Fibroblast of pulmonary artery (primary cell): ENCODE measurements around the gene AREG.

Source experiments
- DNase-seq: peaks from one replicate; pipeline ENCODE4 v3.0.0-alpha.2; 2010; ENCODE audit warnings: low read depth
- H3K4me3 ChIP-seq: replicated peaks from 2 replicates; pipeline ENCODE4 v1.5.1; 2011; ENCODE audit warnings: low read depth, mild to moderate bottlenecking, control low read depth, low read length, moderate library complexity
- TF ChIP-seq, protein P1 (sequence below): IDR thresholded peaks from 2 replicates; pipeline ENCODE4 v1.5.1; 2011; ENCODE audit warnings: mild to moderate bottlenecking, control low read depth, low read length, inconsistent platforms; ENCODE audit errors: missing control alignments

The AREG gene

DNA sequence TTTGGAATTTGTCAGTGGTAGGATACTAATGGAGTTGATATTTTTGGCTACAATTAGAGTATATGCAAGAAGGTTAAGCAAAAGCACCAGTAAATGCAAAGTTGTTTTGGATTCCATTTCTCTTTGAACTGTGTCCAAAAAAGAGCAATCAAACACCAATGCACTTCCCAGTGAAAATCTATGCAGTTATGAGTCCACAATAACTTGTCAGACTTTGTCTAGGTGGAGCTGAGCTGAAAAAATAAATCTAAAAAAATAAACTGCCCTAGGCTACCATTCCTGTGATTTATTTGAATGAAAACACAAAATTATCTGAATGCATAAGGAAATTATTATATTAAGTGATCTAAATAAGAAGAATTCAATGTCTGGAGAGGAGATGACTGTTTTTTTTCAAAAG is 37.0 kb upstream of the AREG start:
- DNase-seq, result no peak
- TF ChIP-seq, protein P1, sequence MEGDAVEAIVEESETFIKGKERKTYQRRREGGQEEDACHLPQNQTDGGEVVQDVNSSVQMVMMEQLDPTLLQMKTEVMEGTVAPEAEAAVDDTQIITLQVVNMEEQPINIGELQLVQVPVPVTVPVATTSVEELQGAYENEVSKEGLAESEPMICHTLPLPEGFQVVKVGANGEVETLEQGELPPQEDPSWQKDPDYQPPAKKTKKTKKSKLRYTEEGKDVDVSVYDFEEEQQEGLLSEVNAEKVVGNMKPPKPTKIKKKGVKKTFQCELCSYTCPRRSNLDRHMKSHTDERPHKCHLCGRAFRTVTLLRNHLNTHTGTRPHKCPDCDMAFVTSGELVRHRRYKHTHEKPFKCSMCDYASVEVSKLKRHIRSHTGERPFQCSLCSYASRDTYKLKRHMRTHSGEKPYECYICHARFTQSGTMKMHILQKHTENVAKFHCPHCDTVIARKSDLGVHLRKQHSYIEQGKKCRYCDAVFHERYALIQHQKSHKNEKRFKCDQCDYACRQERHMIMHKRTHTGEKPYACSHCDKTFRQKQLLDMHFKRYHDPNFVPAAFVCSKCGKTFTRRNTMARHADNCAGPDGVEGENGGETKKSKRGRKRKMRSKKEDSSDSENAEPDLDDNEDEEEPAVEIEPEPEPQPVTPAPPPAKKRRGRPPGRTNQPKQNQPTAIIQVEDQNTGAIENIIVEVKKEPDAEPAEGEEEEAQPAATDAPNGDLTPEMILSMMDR, result no peak
- no peak overlapping the region for H3K4me3 ChIP-seq

DNA sequence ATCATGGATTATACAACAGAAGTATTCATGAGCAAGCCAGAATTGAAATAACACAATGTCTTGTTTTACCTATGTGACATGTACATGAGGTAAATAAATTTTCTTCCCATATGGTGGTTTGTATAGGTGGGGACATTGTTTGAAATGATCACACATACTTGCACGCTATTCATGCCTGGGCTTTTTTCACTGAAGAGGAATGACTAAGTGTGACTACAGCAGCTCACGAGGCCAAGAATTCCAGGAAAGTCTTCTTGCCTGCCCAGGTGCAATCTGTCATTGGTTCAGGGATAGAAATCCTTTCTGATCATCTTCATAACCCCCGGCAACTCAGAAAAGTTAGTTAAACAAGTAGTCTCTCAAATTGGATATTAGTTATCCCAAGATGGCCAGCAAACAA is 36.3 kb upstream of the AREG start:
- H3K4me3 ChIP-seq, result no peak overlapping the region
- TF ChIP-seq, protein P1, result no peak
- DNase-seq, result peak; percentile 48

DNA sequence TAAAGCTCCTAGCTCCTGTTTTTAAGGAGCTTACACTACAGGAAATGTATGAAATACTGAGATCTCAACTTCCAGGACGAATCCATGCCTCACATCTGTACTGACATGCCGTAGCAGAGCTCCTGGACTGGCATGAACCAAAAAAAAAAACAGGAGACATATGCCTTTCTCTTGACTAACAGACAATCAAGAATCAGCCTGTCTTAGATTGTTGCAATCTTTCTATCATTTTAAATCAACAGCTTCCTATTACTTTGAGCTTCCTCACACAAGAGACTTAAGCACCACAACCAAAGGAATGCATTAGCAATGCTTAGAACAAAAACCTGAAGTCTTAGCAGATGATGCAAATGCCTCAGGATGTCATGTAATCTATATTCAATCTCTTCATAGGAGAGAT is 34.7 kb upstream of the AREG start:
- DNase-seq, result no peak
- TF ChIP-seq, protein P1, result no peak
- H3K4me3 ChIP-seq, result no peak overlapping the region

DNA sequence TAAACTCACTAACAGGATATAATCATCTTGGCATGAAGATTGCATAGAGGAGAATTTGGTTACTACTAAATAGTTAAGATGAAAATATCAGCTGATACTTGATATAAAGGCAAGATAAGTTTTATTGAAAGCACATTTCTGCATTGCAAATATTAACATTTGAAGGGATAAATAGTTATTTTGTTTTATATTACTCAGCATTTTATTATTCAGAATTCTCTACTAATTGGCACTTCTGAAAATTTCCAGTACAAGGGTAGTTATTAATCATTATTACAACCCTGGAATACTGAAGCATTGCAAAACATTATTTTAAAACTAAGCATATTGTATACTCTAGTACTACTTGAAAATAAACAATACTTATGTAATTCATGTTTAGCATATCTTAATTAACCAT is 32.7 kb upstream of the AREG start:
- TF ChIP-seq, protein P1, result no peak
- no peak for DNase-seq
- no peak overlapping the region for H3K4me3 ChIP-seq

DNA sequence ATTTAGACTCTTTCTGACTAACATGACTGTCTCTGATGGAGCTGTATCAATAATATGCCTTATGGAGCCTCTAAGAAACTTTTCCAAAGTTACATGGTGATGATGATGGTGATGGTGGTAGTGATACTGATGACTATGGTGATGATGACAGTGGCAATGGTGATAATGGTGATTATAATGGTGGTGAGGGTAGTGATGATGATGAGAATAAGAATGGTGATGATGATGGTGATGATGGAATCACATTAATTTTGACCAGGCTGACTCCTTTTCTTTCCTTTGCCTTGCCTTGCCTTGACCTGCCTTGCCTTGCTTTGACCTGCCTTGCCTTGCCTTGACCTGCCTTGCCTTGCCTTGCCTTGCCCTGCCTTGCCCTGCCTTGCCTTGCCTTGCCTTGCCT is 31.7 kb upstream of the AREG start:
- DNase-seq, result no peak
- no peak overlapping the region for H3K4me3 ChIP-seq
- TF ChIP-seq, protein P1, result no peak

DNA sequence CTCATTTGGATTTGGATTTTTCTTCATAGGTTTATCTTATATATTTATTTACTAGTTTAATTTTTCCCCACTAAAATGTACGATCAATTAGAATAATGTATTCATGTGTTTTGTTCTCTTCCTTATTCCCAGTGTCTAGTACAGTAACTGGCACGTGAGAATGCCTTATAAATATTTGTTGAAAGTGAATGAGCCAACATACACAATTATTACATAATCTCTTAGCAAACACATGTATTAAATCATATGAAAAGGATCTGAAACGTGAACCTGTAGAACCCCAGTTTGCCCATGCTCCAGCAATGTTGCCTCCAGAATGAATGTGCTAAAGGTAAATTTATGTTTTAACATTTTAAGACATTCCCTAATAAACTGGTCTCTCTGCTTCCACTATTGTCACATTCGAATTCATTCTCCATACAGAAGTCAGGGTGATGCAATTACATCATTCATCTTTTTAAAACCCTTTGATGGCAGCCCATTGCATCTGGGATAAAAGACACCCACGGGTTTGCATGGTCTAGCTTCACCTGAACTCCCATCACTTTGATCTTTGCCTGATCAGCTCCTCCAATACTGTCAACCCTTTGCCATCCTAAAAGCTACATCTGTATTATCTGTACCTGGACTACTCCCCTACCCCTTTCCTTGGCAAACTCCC is 30.7 kb upstream of the AREG start:
- no peak for DNase-seq
- H3K4me3 ChIP-seq, result no peak overlapping the region
- TF ChIP-seq, protein P1, result no peak

DNA sequence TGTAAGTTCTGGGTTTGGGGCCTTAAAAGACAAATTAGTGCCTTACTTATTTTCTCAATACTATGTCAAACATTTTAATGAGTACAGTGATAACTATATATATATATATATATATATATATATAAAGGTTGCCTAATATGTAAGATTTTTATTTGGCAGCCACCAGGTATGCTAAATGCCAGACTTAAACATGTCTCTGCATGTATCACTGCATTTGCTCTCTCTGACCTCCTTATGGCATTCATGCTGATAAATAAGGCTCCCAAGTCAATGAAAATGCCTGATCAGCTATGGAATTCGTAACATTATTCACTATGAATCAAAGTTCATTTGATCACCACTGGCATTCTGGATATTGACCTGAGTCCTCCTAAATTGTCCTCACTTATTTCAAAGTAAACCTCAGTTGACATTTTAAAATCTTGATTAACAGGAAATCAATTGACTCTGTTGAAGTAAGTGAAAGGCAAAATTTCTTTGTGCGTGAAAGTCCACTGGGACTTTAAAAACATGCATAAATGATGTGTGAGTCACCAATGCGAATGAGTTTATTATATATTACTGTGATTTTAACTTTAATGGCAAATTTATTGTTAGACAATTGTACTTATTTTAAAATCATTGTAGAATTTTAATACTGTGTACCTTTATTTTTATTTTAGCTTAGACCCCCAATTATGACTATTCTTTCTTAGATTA is 29.2 kb upstream of the AREG start:
- TF ChIP-seq, protein P1, result no peak
- H3K4me3 ChIP-seq, result no peak overlapping the region
- no peak for DNase-seq
